Measurements from ENCODE around the gene CHRM4.

GRCh38 chr11:46357483-46357936, 34.1 kb downstream of the CHRM4 start:
- no peak for TF ChIP-seq CTCF (IDR thresholded peaks at IDR 0.05; ENCODE audit: poor library complexity)
- no peak for TF ChIP-seq EZH2 (IDR thresholded peaks at IDR 0.05; ENCODE audit: borderline replicate concordance)
- TF ChIP-seq EZH2phosphoT487 (IDR thresholded peaks at IDR 0.05; ENCODE audit: low read depth, severe bottlenecking, unreplicated experiment) = no peak

Measured in hepatocyte (in vitro differentiated cells).